ENCODE measurements around the gene KLHDC1.

KLHDC1 gene

GRCh38 chr14:49786315-49786714, 93.4 kb downstream of the KLHDC1 start:
- DNase-seq (ENCODE audit: low read depth) = no peak

DNA sequence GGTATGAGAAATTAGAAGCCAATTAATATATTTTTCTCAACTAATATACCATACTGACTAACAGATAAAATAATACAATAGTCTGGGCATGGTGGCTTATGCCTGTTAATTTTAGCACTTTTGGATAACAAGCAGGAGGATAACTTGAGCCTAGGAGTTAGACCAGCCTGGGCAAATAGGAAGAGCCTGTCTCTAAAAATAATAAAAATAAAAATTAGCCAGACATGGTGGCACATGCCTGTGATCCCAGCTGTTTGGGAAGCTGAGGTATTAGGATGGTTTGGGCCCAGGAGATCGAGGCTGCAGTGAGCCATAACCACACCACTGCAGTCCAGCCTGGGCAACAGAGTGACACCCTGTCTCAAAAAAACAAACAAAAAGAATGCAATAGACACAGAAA, 99.7 kb downstream of the KLHDC1 start:
- DNase-seq (ENCODE audit: low read depth) = no peak

DNA sequence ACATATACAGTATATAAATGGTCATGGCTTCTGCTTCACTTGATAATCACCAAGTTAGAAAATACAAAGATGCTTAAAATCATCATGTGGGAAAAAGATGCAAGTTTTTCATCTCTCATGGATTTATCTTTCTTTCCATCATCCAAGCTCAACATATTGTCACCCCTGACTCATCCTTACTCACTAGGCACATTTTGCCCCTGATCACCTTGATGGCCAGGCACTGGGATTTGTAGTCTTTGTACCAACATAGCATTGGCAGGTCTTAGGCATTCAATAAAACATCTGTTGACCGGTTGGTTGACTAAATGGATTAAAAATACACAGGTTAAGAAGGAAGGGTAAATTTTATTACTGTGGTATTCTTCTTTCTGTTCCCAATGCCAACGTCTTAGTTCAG, 103.1 kb downstream of the KLHDC1 start:
- no peak for DNase-seq (ENCODE audit: low read depth)

Data from stimulated activated CD4-positive, alpha-beta T cell treated with anti-CD3 and anti-CD28 coated beads, Interleukin-2, amount 100 ng/mL, for 4 hours (primary cell).